ENCODE measurements around the gene OSBPL6.
A peak's percentile ranks its signal among the peaks of the same experiment; 100 is the strongest.

- TF ChIP-seq SLC30A9 (CRISPR knock-in tag; IDR thresholded peaks at IDR 0.05) (no peak), POLR2AphosphoS5 (IDR thresholded peaks at IDR 0.05; ENCODE audit: control insufficient read depth, insufficient read depth, low read depth, low read length) (peak; percentile 99), ZNF197 (CRISPR knock-in tag; IDR thresholded peaks at IDR 0.05; ENCODE audit: low read depth) (peak; percentile 96), CTCF (IDR thresholded peaks at IDR 0.05 in 2 of 3, conservative IDR thresholded peaks at IDR 0.05 in 1 of 3; ENCODE audit: insufficient read depth in 2 of 3, low read depth in 1 of 3, low read length in 3 of 3) (no peak; a peak in 1 of 6 replicates), ZZZ3 (IDR thresholded peaks at IDR 0.05) (no peak)
Measured at GRCh38 chr2:178273787-178274360, 79.6 kb downstream of the OSBPL6 start.
